Karpas-422 (cell line): ENCODE data around the gene MED23. TPM values are rescaled to one million over a fixed set of nuclear protein-coding genes. Genes with fewer than 3 reads are reported as not detected.
A peak's percentile ranks its signal among the peaks of the same experiment; 100 is the strongest.

Experiments used
- DNase-seq: peaks from one replicate; pipeline ENCODE4 v3.0.0-alpha.2; 2015
- H2AFZ ChIP-seq: fragments of 200-600 bp; sonication (generic); 2 replicates; pipeline ENCODE4 v1.6.1; 2014; ENCODE audit warnings: antibody characterized with exemption, low read length, mixed read lengths
- H3K27ac ChIP-seq: fragments of 200-600 bp; sonication (generic); 2 replicates; pipeline ENCODE4 v1.5.1; 2014; ENCODE audit warnings: mild to moderate bottlenecking, low read length, moderate library complexity
- H3K27me3 ChIP-seq: fragments of 200-600 bp; sonication (generic); 2 replicates; pipeline ENCODE4 v1.6.1; 2014; ENCODE audit warnings: low read length, mixed read lengths
- H3K36me3 ChIP-seq: fragments of 200-600 bp; sonication (generic); 2 replicates; pipeline ENCODE4 v1.6.1; 2014; ENCODE audit warnings: low read length, mixed read lengths; ENCODE audit not compliant: insufficient read depth
- H3K4me1 ChIP-seq: fragments of 200-600 bp; sonication (generic); 2 replicates; pipeline ENCODE4 v1.6.1; 2014; ENCODE audit warnings: mild to moderate bottlenecking, low read length, mixed read lengths
- H3K4me2 ChIP-seq: fragments of 200-600 bp; sonication (generic); 2 replicates; pipeline ENCODE4 v1.6.1; 2014; ENCODE audit warnings: low read length, low read depth, mild to moderate bottlenecking; ENCODE audit not compliant: poor library complexity, severe bottlenecking
- H3K4me3 ChIP-seq: fragments of 200-600 bp; sonication (generic); 2 replicates; pipeline ENCODE4 v1.5.1; 2014; ENCODE audit warnings: mild to moderate bottlenecking, antibody characterized with exemption, low read length, mixed read lengths
- H3K79me2 ChIP-seq: fragments of 200-600 bp; sonication (generic); 2 replicates; pipeline ENCODE4 v1.6.1; 2014; ENCODE audit warnings: mild to moderate bottlenecking, low read length, mixed read lengths
- H3K9ac ChIP-seq: fragments of 200-600 bp; sonication (generic); 2 replicates; pipeline ENCODE4 v1.6.0; 2014; ENCODE audit warnings: low read length
- H3K9me2 ChIP-seq: fragments of 200-600 bp; sonication (generic), shearing (Covaris generic); replicated peaks from 2 replicates; pipeline ENCODE4 v1.6.0; 2014; ENCODE audit warnings: mild to moderate bottlenecking, low read length, moderate library complexity; ENCODE audit not compliant: insufficient read depth
- H3K9me3 ChIP-seq: fragments of 300-700, 200-600 bp; sonication (generic); 2 replicates; pipeline ENCODE4 v1.6.1; 2014; ENCODE audit warnings: low read length, mixed read lengths
- H4K20me1 ChIP-seq: fragments of 200-600 bp; sonication (generic); 2 replicates; pipeline ENCODE4 v1.6.1; 2014; ENCODE audit warnings: mild to moderate bottlenecking, antibody characterized with exemption, low read length, low read depth; ENCODE audit not compliant: insufficient read depth
- total RNA-seq: library from RNA; depleted of rRNA; stranded (reverse); fragments of >200 nt; shearing (Covaris generic); gene quantifications from 2 replicates; pipeline ENCODE4 v1.2.3, GENCODE V29; 2014; ENCODE audit warnings: low replicate concordance

The MED23 gene
- total RNA-seq, 1 experiment from 2014 or later: 67.0 TPM

GRCh38 chr6:131635384-131636340, 7.6 kb upstream of the MED23 start:
- no peak overlapping the region for H2AFZ ChIP-seq
- H3K4me2 ChIP-seq: no peak overlapping the region
- no peak overlapping the region for H3K9ac ChIP-seq
- H3K9me3 ChIP-seq: no peaks in the 10 kb centered on the region
- H4K20me1 ChIP-seq: no peaks in the 10 kb centered on the region
- no peaks in the 10 kb centered on the region for H3K36me3 ChIP-seq
- DNase-seq: no peak
- H3K4me3 ChIP-seq: no peak overlapping the region
- peaks cover 8% of the 10 kb centered on the region for H3K4me1 ChIP-seq
- H3K27ac ChIP-seq: no peak overlapping the region
- H3K9me2 ChIP-seq: no peaks in the 10 kb centered on the region
- H3K79me2 ChIP-seq: no peaks in the 10 kb centered on the region
- H3K27me3 ChIP-seq: no peaks in the 10 kb centered on the region

DNA sequence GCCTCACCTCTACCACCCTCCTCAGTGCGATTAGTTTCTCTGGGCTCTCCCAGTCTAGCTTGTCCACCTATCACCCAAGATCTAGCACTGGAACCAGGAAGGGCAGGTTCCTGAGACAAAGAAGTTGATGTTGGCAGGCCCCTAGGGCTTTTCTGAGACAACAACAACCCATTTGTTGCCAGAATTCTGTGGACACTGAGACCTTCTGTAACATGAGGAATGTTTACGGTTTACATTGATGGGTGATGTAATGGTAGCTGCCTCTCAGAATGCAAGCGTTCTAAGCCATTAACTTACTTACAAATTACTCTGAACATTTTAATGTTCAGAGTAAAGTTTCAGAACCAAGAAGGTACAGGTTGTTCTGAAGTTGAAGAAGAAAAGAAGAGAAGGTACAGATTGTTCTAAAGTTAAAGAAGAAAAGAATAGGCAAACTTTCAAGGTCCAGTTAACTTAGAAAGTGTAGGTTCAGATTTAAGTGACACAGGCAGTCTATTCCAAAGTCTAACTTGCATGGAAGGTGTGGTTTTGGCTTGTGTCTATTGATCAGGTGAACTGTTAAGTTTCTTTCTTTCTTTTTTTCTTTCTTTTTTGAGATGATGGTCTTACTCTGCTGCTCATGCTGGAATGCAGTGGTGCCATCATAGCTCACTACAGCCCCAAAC, 3.7 kb upstream of the MED23 start:
- Histone ChIP-seq H2AFZ (no peak overlapping the region), H3K4me2 (no peak overlapping the region), H3K9ac (no peak overlapping the region), H3K79me2 (peaks cover 12% of the 10 kb centered on the region), H3K9me2 (no peaks in the 10 kb centered on the region), H4K20me1 (no peaks in the 10 kb centered on the region), H3K9me3 (no peaks in the 10 kb centered on the region), H3K27me3 (no peaks in the 10 kb centered on the region), H3K4me3 (no peak overlapping the region), H3K27ac (no peak overlapping the region), H3K4me1 (peaks cover 20% of the 10 kb centered on the region), H3K36me3 (no peaks in the 10 kb centered on the region)
- no peak for DNase-seq

GRCh38 chr6:131629651-131630050, 1.6 kb upstream of the MED23 start:
- Histone ChIP-seq H3K27me3 (no peaks in the 10 kb centered on the region), H2AFZ (no peak overlapping the region), H3K4me2 (no peak overlapping the region), H3K9me3 (no peaks in the 10 kb centered on the region), H3K36me3 (peaks cover 9% of the 10 kb centered on the region; the same call in 1 of the 2 replicates), H3K4me1 (peaks cover 18% of the 10 kb centered on the region), H3K9me2 (no peaks in the 10 kb centered on the region), H3K79me2 (peaks cover 29% of the 10 kb centered on the region), H4K20me1 (no peaks in the 10 kb centered on the region), H3K9ac (no peak overlapping the region), H3K27ac (no peak overlapping the region), H3K4me3 (no peak overlapping the region)
- no peak for DNase-seq

DNA sequence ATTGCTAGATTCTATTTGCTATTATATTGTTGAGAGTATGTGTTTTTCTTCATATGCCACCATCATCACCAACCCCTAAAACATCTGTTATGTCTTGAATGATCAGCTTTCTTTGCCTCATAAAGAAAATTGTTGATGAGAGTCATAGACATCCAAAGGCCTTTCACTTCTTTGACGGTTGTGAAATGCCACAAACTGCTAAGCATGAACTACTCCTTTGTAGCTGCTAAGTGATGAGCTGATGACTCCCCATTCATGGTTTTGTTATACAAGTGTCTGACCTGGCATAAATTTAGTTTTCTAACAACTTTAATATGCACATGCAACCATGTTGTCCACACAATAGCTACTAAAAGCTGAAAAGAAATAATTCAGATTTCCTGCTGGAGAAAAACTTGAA, 684 bp upstream of the MED23 start:
- H3K36me3 ChIP-seq: peaks cover 16% of the 10 kb centered on the region; the same call in 1 of the 2 replicates
- H3K9me3 ChIP-seq: no peaks in the 10 kb centered on the region
- peak overlapping the region; percentile 82 for H2AFZ ChIP-seq
- H3K27me3 ChIP-seq: no peaks in the 10 kb centered on the region
- H3K4me1 ChIP-seq: peaks cover 18% of the 10 kb centered on the region
- H3K9ac ChIP-seq: no peak overlapping the region
- H3K79me2 ChIP-seq: peaks cover 29% of the 10 kb centered on the region
- DNase-seq: no peak
- H3K9me2 ChIP-seq: no peaks in the 10 kb centered on the region
- peak overlapping the region; percentile 80; the same call in 1 of the 2 replicates for H3K4me3 ChIP-seq
- no peak overlapping the region for H3K27ac ChIP-seq
- H3K4me2 ChIP-seq: peak overlapping the region; percentile 67
- H4K20me1 ChIP-seq: no peaks in the 10 kb centered on the region

- no peaks in the 10 kb centered on the region for H3K27me3 ChIP-seq
- H3K4me2 ChIP-seq: no peak overlapping the region
- no peaks in the 10 kb centered on the region for H4K20me1 ChIP-seq
- H3K27ac ChIP-seq: no peak overlapping the region
- no peaks in the 10 kb centered on the region for H3K4me1 ChIP-seq
- H3K9me2 ChIP-seq: no peaks in the 10 kb centered on the region
- peaks cover 47% of the 10 kb centered on the region; the same call in 1 of the 2 replicates for H3K36me3 ChIP-seq
- no peak overlapping the region for H3K4me3 ChIP-seq
- H3K9me3 ChIP-seq: no peaks in the 10 kb centered on the region
- no peaks in the 10 kb centered on the region for H3K79me2 ChIP-seq
- H3K9ac ChIP-seq: no peak overlapping the region
- no peak for DNase-seq
- H2AFZ ChIP-seq: no peak overlapping the region
Observed at GRCh38 chr6:131615275-131615674, 12.8 kb downstream of the MED23 start.

GRCh38 chr6:131613296-131613925, 14.6 kb downstream of the MED23 start:
- H3K4me2 ChIP-seq: no peak overlapping the region
- no peak overlapping the region for H2AFZ ChIP-seq
- H3K9me2 ChIP-seq: no peaks in the 10 kb centered on the region
- H3K27me3 ChIP-seq: no peaks in the 10 kb centered on the region
- peaks cover 40% of the 10 kb centered on the region; the same call in 1 of the 2 replicates for H3K36me3 ChIP-seq
- H3K9me3 ChIP-seq: no peaks in the 10 kb centered on the region
- H3K9ac ChIP-seq: no peak overlapping the region
- no peaks in the 10 kb centered on the region for H4K20me1 ChIP-seq
- H3K27ac ChIP-seq: no peak overlapping the region
- H3K4me3 ChIP-seq: no peak overlapping the region
- no peak for DNase-seq
- H3K79me2 ChIP-seq: no peaks in the 10 kb centered on the region
- no peaks in the 10 kb centered on the region for H3K4me1 ChIP-seq

- H3K36me3 ChIP-seq: peaks cover 61% of the 10 kb centered on the region; the same call in 1 of the 2 replicates
- H3K9me3 ChIP-seq: no peaks in the 10 kb centered on the region
- H2AFZ ChIP-seq: no peak overlapping the region
- H3K27ac ChIP-seq: no peak overlapping the region
- H3K4me3 ChIP-seq: no peak overlapping the region
- H3K4me2 ChIP-seq: no peak overlapping the region
- no peaks in the 10 kb centered on the region for H4K20me1 ChIP-seq
- no peak for DNase-seq
- no peaks in the 10 kb centered on the region for H3K79me2 ChIP-seq
- no peaks in the 10 kb centered on the region for H3K27me3 ChIP-seq
- no peaks in the 10 kb centered on the region for H3K4me1 ChIP-seq
- H3K9ac ChIP-seq: no peak overlapping the region
- H3K9me2 ChIP-seq: no peaks in the 10 kb centered on the region
Observed at GRCh38 chr6:131602781-131603312, 25.2 kb downstream of the MED23 start.

- H3K36me3 ChIP-seq: peaks cover 61% of the 10 kb centered on the region; the same call in 1 of the 2 replicates
- no peaks in the 10 kb centered on the region for H4K20me1 ChIP-seq
Observed at GRCh38 chr6:131600716-131601115, 27.3 kb downstream of the MED23 start.

More at GRCh38 chr6:131600716-131601115, 27.3 kb downstream of the MED23 start:
- no peak overlapping the region for H3K4me3 ChIP-seq
- H3K27ac ChIP-seq: no peak overlapping the region
- H2AFZ ChIP-seq: no peak overlapping the region
- H3K4me1 ChIP-seq: no peaks in the 10 kb centered on the region
- no peaks in the 10 kb centered on the region for H3K79me2 ChIP-seq
- no peak for DNase-seq
- no peaks in the 10 kb centered on the region for H3K27me3 ChIP-seq
- H3K9ac ChIP-seq: no peak overlapping the region
- H3K9me2 ChIP-seq: no peaks in the 10 kb centered on the region
- no peaks in the 10 kb centered on the region for H3K9me3 ChIP-seq
- H3K4me2 ChIP-seq: no peak overlapping the region
